NCI-H1417 (cell line): ENCODE measurements around the gene EEF1G.
A peak's percentile ranks its signal among the peaks of the same experiment; 100 is the strongest.
"Not testable (repeated sequence)": the region's sequence is repeated elsewhere in the genome, so short reads cannot be mapped to it uniquely, and the experiment has no call there.

Source experiments
- DNase-seq, 3 experiments: peaks; one replicate each; lab custom pipeline; 2025; lab: John Stamatoyannopoulos, UW

The EEF1G gene

DNA sequence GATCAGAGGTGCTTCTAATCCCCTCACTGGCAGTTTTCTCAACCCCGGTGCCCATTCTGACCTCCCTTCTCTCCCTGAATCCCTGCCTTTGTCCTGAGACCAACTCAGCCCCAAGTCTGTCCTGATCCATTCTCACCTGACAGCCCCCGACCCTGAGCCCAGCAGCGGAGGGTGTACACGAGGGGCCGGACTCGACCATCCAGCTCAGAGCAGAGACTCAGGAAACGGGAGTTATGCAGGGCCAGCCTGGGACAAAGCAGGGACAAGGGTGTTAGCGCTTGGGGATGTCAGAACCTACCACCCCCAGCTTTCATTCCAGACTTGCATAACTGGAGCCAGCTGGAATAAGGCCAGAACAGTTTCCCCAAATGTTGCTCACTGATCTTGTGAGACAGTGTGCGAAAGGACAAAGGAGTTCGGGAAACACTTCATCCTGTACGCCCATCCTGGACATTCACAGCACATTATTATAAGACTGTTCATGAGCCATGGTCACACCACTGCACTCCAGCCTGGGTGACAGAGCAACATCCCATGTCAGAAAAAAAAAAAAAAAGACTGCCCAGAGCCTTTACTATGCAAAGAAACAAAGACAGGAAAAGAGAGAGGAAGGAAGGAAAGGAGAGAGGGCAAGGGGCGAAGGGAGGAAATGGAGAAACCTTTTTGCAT lies 3.5 kb upstream of the EEF1G start:
- no peak for DNase-seq

- DNase-seq: no peak
Measured at GRCh38 chr11:62575837-62576236, 2.1 kb upstream of the EEF1G start.

DNA sequence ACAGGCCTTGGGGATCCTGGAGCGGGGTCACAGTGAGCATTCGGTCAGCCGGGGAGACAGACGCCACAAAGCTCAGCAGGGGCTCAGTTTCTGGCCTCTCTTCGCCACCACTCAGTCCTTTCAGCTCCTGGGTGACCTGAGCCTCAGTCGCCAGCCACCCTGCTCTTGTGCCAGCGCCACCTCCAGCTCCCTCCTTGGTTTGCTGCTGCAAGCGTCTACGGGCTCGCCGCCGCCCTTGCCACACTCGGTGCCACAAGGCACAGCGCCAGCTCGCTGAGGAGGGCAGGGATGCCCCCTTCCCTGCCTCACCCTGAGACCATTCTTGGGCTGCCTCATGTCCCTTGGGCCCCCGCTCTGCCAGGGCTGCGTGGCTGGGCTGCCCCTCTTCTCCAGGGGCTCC lies 1.5 kb upstream of the EEF1G start:
- peak in 1 of 3 experiments; percentile 78 for DNase-seq

- DNase-seq: peak; percentile 24 to 80 (median 67)
Measured at GRCh38 chr11:62574363-62575071, 826 bp upstream of the EEF1G start.

GRCh38 chr11:62573006-62573591 lies 592 bp downstream of the EEF1G start:
- no peak for DNase-seq

DNA sequence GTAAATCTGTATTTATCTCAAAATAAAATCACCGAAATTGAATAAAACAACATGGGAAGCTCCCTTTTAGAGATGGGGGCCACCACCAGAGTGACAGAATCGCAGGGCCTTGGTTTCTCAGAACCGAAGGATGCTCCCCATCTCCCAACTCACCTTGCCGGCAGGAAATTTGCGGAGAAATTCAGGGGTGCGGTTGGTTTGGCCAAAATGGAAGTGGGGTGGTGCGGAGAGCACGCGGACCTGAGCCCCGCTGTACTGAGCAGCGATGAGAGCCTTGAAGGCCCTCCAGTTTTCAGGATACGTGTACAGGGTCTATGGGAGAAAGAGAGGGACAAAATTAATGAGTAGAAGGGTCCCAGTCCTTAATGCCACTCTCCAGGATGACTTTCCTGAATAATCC lies 1.3 kb downstream of the EEF1G start:
- DNase-seq: no peak

DNA sequence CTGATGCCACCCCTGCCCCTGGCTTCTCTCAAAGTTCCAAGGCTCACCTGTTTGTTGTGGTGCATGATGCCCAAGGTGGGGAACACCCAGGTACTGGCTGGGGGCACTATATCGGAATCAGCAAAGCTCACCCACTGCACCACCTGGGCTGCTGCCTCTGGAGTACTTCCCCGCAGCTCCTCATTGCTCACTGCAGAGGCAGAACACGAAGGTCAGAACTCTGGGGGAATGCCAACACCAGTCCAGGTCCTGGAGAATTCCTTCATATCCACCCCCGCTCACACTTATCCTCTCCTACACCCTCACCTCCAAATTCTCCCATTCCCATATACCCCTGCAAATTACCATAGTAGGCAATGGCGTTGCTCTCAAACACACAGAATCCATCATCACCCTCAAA lies 2.2 kb downstream of the EEF1G start:
- not testable (repeated sequence) for DNase-seq

GRCh38 chr11:62570903-62571302 lies 2.8 kb downstream of the EEF1G start:
- DNase-seq: not testable (repeated sequence)

DNA sequence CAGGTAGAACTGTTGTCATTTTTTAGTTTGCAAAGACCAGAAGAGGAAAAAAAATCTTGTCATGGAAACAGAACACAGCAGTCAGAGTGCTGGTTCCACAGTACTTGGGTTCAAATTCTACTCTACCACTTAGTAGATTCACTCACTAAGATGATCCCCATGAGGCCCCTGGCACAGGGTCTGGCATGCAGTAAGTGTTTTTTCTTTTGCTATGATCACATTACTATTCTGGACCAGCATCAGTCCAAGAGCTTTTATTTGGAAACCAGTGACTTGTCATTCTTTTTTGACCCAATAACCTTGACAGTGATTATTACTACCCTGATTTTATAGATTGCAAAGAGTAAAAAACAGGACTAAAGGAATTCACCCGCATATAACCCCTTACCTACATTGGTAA lies 4.1 kb downstream of the EEF1G start:
- no peak for DNase-seq

DNA sequence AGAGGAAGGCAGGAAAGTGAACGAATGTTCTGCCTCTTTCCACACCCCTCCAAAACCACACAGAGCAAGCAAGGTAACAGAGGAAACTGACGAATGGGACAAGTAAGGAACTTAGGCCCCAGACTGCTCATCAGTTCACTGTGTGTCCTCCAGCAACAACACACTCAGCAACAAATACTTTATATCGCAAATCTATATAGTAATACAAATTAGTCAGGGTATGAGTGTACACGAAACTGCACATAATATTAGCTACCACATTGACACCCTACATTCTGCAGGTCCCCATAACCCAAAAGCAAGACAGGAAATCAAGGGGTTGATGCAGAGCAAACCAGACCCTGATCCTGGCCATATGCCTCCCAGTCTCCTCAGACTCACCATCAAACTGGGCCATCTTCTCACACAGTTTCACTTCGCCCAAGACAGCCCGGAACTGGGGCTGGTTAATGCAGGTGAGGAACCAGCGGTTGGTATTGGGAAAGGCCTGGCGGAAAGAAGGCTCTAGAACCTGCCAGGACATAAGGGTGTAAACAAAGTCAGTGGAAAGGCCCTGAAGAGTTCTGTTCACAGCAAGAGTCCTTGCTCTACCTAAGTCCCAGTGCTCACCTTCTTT lies 6.6 kb downstream of the EEF1G start:
- no peak for DNase-seq

DNA sequence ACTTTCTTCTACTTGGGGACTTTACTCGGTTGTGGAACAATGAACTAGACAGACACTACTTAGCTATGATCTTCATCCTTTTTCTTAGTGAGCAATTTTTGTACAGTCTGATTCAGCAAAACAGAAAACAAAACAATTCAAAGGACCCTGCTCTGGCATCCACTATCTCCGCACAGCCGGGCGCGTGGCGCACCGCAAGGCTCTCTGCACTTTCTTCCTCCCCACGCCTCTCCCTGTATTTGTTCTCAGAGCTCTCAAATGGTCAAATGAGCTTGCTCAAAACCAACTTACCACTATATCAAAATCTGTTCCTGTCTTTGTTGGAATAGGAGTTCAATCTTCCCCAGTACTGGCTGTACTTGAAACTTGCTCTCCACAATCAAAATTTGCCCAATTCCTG lies 7.4 kb downstream of the EEF1G start:
- no peak for DNase-seq

GRCh38 chr11:62565100-62565802 lies 8.4 kb downstream of the EEF1G start:
- DNase-seq: no peak

DNA sequence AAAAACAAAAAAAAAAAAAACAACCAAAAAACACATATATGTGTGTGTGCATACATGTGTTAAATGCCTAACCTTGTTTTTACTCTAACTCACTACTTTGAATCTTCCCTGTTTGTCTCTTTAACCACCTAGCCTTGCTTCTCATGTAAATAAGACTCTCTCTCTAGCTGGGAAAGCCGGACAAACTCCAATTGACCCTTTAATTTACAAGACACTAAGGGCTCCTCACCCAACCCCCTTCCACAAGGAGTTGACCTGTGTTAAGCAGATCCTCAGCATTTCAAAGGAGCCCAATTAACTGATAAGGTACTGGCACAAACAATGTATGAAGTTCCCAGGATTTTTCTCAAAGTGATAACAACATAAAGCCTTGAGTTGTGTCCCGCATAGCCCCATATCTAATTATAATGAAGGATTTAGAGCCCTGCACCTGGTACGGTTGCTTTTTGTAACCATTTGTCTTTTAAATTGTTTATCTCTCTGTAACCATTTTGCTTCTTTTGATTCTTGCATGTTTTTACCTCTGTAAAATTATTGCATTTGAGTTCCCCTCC lies 11.9 kb downstream of the EEF1G start:
- not testable (repeated sequence) for DNase-seq

GRCh38 chr11:62560566-62561103 lies 13.1 kb downstream of the EEF1G start:
- DNase-seq: peak in 1 of 3 experiments; percentile 55

DNA sequence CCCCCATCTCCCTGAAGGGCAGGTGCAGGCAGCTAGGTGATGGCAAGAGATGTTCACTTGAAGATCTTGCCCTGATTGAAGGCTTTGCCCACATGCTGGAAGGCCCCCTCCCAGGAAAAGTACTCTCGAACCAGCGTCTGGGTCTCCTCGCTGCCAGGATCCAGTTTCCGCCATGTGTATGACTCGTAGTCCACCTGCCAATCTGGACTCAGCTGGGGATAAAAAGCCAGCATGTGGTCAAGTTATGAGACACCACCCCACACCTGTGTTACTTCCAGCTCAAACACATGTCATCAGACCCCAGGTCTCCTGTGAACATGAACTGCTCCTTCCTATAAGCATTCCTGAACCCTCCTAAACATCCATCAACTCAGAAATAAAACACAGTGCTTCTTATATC lies 14.1 kb downstream of the EEF1G start:
- DNase-seq: not testable (repeated sequence)

GRCh38 chr11:62559204-62559603 lies 14.5 kb downstream of the EEF1G start:
- no peak for DNase-seq

DNA sequence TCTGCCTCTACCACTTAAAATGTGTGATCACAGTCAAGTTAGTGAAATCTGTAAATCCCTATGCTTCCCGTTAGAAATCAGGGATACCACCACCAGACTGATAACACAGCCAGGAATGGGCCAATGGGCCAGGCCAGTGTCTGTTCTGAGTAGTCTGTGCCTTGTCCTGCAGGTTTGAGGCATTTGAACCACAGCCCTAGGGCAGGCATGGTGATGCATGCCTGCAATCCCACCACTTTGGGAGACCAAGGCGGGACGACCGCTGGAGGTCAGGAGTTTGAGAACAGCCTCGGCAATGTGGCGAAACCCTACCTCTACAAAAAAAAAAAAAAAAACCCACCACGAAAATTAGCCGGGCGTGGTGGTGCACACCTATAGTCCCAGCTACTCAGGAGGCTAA lies 15.0 kb downstream of the EEF1G start:
- no peak for DNase-seq

DNA sequence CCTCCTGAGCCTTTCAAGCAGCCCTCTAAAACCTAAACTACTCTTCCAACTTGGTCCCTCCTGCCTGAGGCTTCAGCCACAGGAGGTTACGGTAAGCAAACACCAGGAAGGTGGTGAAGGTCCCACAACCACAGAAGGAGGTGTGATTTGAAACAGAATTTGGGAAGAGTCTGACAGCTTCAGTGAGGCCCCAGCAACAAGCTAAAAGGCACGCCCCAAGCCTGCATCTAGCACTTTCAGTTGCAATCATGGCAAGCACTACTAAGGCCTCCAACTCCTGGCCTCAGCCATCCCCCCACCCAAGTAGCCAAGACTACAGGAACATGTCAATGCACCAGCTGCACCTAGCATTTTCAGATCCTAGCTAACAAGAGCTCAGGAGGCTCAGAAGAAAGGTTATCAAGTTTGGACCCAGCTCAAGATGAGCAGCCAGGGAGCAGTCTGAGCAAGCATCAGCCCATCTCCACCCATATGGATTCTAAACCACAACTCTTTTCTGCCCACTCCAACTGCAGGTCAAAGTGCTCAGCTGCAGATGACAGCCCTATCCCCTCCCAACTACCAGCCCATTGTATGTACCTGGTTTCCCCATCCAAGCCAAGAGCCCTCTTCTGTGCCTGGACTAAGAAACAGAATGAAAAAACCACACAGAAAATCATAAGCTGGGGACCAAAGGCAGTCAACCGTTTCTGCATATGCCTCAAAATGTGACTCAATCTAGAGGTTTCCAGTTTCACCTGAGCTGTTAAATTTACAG lies 16.6 kb downstream of the EEF1G start:
- no peak for DNase-seq

DNA sequence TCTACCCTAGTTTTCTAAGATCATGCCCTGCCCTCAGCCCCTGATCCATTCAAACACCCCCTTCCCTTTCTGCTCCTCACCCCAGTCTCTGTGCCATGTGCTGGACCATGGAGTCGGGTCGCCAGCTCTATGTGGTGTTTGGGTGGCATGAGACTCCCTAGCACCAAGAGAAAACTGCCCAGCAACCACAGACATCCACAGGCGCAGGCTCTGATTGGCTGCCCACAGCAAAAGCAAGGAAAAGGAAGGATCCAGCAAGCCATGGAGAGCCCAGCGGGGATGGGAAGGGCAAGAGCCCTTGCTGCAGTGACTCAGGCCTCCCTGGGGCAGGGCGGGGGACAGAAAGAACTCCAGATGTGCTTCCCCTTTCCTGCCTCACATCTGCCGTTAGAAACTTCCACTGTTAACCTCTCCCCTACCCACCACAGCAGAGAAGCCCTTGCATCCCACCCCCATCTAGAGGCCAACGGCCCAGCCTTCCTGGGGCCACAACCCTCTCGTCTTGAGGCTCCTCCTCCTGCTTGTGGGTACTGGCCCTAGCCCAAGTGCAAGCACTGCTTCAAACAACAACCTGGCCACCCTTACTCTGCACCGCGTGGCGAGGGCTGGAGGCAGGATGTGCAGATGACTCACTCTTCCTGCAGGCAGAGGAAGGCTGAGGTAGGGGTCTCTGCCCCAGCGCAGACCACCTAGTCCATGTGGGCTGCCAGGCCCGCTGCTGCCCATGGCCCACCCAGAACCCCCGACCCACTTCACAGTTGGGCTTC lies 17.4 kb downstream of the EEF1G start:
- DNase-seq: peak in 1 of 3 experiments; percentile 28

GRCh38 chr11:62555464-62556107 lies 18.1 kb downstream of the EEF1G start:
- DNase-seq: no peak
